Naive thymus-derived CD4-positive, alpha-beta T cell (primary cell): ENCODE measurements around the gene HAGH. TPM values are rescaled to one million over a fixed set of nuclear protein-coding genes. Genes with fewer than 3 reads are reported as not detected.

Experiments used
- ATAC-seq: fragments of 150-1000 bp; cut with Tn5 transposase; 2 replicates; pipeline ENCODE4 v1.10.0; 2021; ENCODE audit warnings: mild to moderate bottlenecking, moderate library complexity
- CTCF ChIA-PET: fragments of 350-600 bp; sonication (Branson Sonifier 250); formaldehyde crosslinking; loops from one replicate; lab custom pipeline; 2021; ENCODE audit warnings: antibody characterized with exemption; lab: Charles Lee
- POLR2A ChIA-PET: fragments of 350-600 bp; sonication (Branson Sonifier 250); formaldehyde crosslinking; loops from one replicate; lab custom pipeline; 2021; ENCODE audit warnings: antibody characterized with exemption, inconsistent platforms; lab: Charles Lee
- DNase-seq, 9 donors: peaks; one replicate each; pipeline versions ENCODE4 v3.0.0 to v3.0.0-alpha.2; 2020 to 2022; ENCODE audit warnings: mixed read lengths in 1 of 9
- H3K27ac ChIP-seq: one replicate; pipeline ENCODE4 v1.7.0; 2013; ENCODE audit warnings: mild to moderate bottlenecking, low read depth, low read length, moderate library complexity
- H3K27me3 ChIP-seq, 2 donors: one replicate each; pipeline ENCODE4 v1.7.0; 2013; ENCODE audit warnings: low read length in 2 of 2, mild to moderate bottlenecking in 2 of 2, moderate library complexity in 2 of 2; ENCODE audit not compliant: control insufficient read depth in 2 of 2, insufficient read depth in 2 of 2
- H3K36me3 ChIP-seq, 3 experiments: 1 replicate in 2 of 3; 2 replicates in 1 of 3; pipeline ENCODE4 v1.7.0; 2013; ENCODE audit warnings: low read length in 3 of 3, mild to moderate bottlenecking in 3 of 3, moderate library complexity in 1 of 3; ENCODE audit not compliant: insufficient read depth in 3 of 3, control insufficient read depth in 2 of 3
- H3K4me1 ChIP-seq, 2 donors: one replicate each; pipeline ENCODE4 v1.7.0; 2013; ENCODE audit warnings: low read length in 2 of 2, mild to moderate bottlenecking in 2 of 2, moderate library complexity in 1 of 2; ENCODE audit not compliant: control insufficient read depth in 2 of 2, insufficient read depth in 2 of 2
- H3K4me3 ChIP-seq: 2 replicates; pipeline ENCODE4 v1.7.0; 2013; ENCODE audit warnings: mild to moderate bottlenecking, low read length
- H3K9me3 ChIP-seq, 3 experiments: 1 replicate in 2 of 3; 2 replicates in 1 of 3; pipeline ENCODE4 v1.7.0; 2013; ENCODE audit warnings: low read length in 3 of 3; ENCODE audit not compliant: control insufficient read depth in 2 of 3
- H3K27ac Mint-ChIP-seq, 9 donors: one replicate each; pipeline ENCODE4 v1.8.0; 2020 to 2022; ENCODE audit warnings: mixed read lengths in 9 of 9, mild to moderate bottlenecking in 8 of 9, moderate library complexity in 5 of 9, inconsistent platforms in 2 of 9
- H3K27me3 Mint-ChIP-seq, 5 donors: one replicate each; pipeline ENCODE4 v1.8.0; 2021 to 2022; ENCODE audit warnings: mixed read lengths in 5 of 5, mild to moderate bottlenecking in 1 of 5
- H3K36me3 Mint-ChIP-seq, 5 donors: one replicate each; pipeline ENCODE4 v1.8.0; 2020 to 2022; ENCODE audit warnings: mixed read lengths in 5 of 5, mild to moderate bottlenecking in 3 of 5, inconsistent platforms in 1 of 5
- H3K4me1 Mint-ChIP-seq, 7 donors: one replicate each; pipeline ENCODE4 v1.8.0; 2020 to 2022; ENCODE audit warnings: mixed read lengths in 7 of 7, mild to moderate bottlenecking in 3 of 7, inconsistent platforms in 1 of 7
- H3K4me3 Mint-ChIP-seq, 10 donors: one replicate each; pipeline ENCODE4 v1.8.0; 2020 to 2022; ENCODE audit warnings: mild to moderate bottlenecking in 10 of 10, mixed read lengths in 10 of 10, moderate library complexity in 6 of 10, inconsistent platforms in 2 of 10
- H3K9me3 Mint-ChIP-seq, 11 donors: one replicate each; pipeline ENCODE4 v1.8.0; 2020 to 2022; ENCODE audit warnings: mixed read lengths in 11 of 11, mild to moderate bottlenecking in 4 of 11, inconsistent platforms in 1 of 11, moderate library complexity in 1 of 11
- intact Hi-C, 2 donors: fragments of 100-400 bp; cut with micrococcal nuclease; formaldehyde crosslinking; loops; one replicate each; pipeline ENCODE4 v1.15.1; 2023
- polyA plus RNA-seq, 2 donors: library from polyadenylated mRNA; unstranded; fragments of 300-500 nt; fragmentation: Illumina TruSeq; gene quantifications; one replicate each; pipeline ENCODE4 v1.2.3, GENCODE V29; 2021
- total RNA-seq, 6 experiments: library from RNA in 5 of 6; stranded (reverse) in 5 of 6; gene quantifications; 1 replicate in 5 of 6; 2 replicates in 1 of 6; pipeline ENCODE4 v1.2.3 and lab custom pipeline; 2021 to 2026

The HAGH gene
- total and polyA plus RNA-seq, 7 experiments from 2014 or later: 39.4 to 72.9 (median 48.9) TPM

- Histone ChIP-seq H3K4me1 (peaks cover 3 to 6% of the 10 kb centered on the region in 2 donors), H3K9me3 (no peaks in the 10 kb centered on the region), H3K36me3 (peaks cover 0 to 70% (median 0%) of the 10 kb centered on the region in 3 experiments), H3K4me3 (no peak overlapping the region), H3K27me3 (no peaks in the 10 kb centered on the region), H3K27ac (no peak overlapping the region)
- no peak for ATAC-seq
- Mint-ChIP-seq H3K27me3 (no peaks in the 10 kb centered on the region), H3K36me3 (peaks cover 0 to 4% (median 1%) of the 10 kb centered on the region in 5 donors), H3K9me3 (no peaks in the 10 kb centered on the region), H3K27ac (peak overlapping the region in 1 of 9 donors; percentile 16), H3K4me3 (no peak overlapping the region), H3K4me1 (peaks cover 0 to 8% (median 5%) of the 10 kb centered on the region in 7 donors)
- intact Hi-C loops: no loop called here
- POLR2A ChIA-PET: no interaction called here
- no peak for DNase-seq
- CTCF ChIA-PET: no interaction called here
These were observed 60.4 kb downstream of the HAGH start for GRCh38 chr16:1766231-1766630.

- Mint-ChIP-seq H3K4me1 (peaks cover 0 to 8% (median 5%) of the 10 kb centered on the region in 7 donors), H3K9me3 (no peaks in the 10 kb centered on the region), H3K4me3 (no peak overlapping the region), H3K27ac (peak overlapping the region in 1 of 9 donors; percentile 16), H3K27me3 (no peaks in the 10 kb centered on the region), H3K36me3 (peaks cover 0 to 7% (median 4%) of the 10 kb centered on the region in 5 donors)
- Histone ChIP-seq H3K36me3 (peaks cover 0 to 74% (median 0%) of the 10 kb centered on the region in 3 experiments), H3K9me3 (no peaks in the 10 kb centered on the region), H3K27ac (no peak overlapping the region), H3K27me3 (no peaks in the 10 kb centered on the region), H3K4me3 (no peak overlapping the region), H3K4me1 (peaks cover 3 to 6% of the 10 kb centered on the region in 2 donors)
- intact Hi-C loops: no loop called here
- ChIA-PET CTCF (no interaction called here), POLR2A (no interaction called here)
- ATAC-seq (no peak), DNase-seq (no peak)
These were observed 60.8 kb downstream of the HAGH start for GRCh38 chr16:1765826-1766225.

DNA sequence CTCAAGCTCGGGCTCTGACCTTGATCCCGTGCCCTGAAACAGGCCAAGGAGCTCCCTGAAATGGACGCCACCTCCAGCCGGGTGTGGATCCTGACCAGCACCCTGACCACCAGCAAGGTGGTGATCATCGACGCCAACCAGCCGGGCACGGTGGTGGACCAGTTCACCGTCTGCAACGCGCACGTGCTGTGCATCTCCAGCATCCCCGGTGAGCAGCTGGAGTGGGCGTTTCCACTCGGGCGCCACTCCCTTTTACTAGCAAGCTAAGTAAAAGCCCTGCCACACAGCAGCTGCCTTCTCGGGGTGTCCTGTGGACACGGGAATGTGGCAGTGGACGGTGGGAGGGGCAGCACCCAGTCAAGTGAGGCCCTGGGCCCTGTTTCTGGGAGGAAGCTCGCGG is 61.7 kb downstream of the HAGH start:
- Mint-ChIP-seq H3K27ac (no peak overlapping the region), H3K4me3 (no peak overlapping the region), H3K27me3 (no peaks in the 10 kb centered on the region), H3K4me1 (peaks cover 0 to 5% (median under 1%) of the 10 kb centered on the region in 7 donors), H3K9me3 (no peaks in the 10 kb centered on the region), H3K36me3 (peaks cover 0 to 11% (median 3%) of the 10 kb centered on the region in 5 donors)
- H3K36me3 ChIP-seq: peaks cover 0 to 83% (median 4%) of the 10 kb centered on the region in 3 experiments
- no peaks in the 10 kb centered on the region for H3K9me3 ChIP-seq
- H3K27me3 ChIP-seq: no peaks in the 10 kb centered on the region
- ATAC-seq (no peak), DNase-seq (no peak)
- ChIA-PET CTCF (interaction anchor here (0.8 kb wide), 1 partner anchor 59 kb away, joined by 3 read pairs; the partner anchor contains the start of gene MAPK8IP3), POLR2A (interaction anchor here (1.2 to 2.0 kb wide), 2 partner anchors 17 to 345 kb away, joined by 3 to 4 read pairs; partner anchors contain the start of genes NUBP2 and SPSB3)
- H3K27ac ChIP-seq: no peak overlapping the region
- H3K4me1 ChIP-seq: no peaks in the 10 kb centered on the region
- intact Hi-C loops: no loop called here
- no peak overlapping the region for H3K4me3 ChIP-seq

DNA sequence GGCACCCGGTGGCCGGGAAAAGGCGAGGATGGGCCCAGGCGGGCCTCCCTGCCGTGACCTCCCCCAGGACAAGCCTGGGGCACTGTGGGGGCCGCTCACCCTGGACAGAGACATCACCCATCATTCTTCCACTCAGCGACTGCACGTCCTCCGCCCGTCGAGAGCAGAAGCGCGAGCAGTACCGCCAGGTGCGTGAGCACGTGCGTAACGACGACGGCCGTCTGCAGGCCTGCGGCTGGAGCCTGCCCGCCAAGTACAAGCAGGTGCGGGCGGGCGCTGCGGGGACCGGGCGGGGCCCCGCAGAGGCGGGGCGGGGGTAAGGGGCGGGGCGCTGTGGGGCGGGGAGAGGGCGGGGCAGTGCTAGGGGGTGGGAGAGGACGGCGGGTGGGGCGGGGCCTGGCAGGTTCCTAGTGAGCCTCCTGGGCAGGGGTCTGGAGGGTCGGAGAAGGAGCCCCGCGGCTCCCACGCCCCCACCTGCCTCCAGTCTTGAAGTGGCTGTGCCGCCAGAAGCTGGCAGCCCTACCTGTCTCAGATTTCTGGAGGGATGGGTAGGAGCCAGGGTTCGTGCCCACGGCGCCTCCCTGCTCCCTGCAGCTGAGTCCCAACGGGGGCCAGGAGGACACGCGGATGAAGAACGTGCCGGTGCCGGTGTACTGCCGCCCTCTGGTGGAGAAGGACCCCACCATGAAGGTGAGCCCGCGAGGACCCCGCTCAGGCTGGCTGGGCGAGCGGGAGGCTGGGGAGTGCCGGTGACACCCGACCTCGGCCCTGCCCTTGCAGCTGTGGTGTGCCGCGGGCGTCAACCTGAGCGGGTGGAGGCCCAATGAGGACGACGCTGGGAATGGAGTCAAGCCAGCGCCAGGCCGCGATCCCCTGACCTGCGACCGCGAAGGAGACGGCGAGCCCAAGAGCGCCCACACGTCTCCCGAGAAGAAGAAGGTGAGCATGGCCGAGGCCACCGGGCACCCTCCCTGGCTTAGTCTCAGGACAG is 62.8 kb downstream of the HAGH start:
- no peak for DNase-seq
- Histone ChIP-seq H3K4me3 (no peak overlapping the region), H3K27ac (no peak overlapping the region), H3K9me3 (no peaks in the 10 kb centered on the region), H3K36me3 (peaks cover 0 to 91% (median 4%) of the 10 kb centered on the region in 3 experiments), H3K27me3 (no peaks in the 10 kb centered on the region), H3K4me1 (no peaks in the 10 kb centered on the region)
- no peaks in the 10 kb centered on the region for H3K9me3 Mint-ChIP-seq
- no peaks in the 10 kb centered on the region for H3K27me3 Mint-ChIP-seq
- H3K36me3 Mint-ChIP-seq: peaks cover 0 to 12% (median 3%) of the 10 kb centered on the region in 5 donors
- ATAC-seq: no peak
- peaks cover 0 to 5% (median 0%) of the 10 kb centered on the region in 7 donors for H3K4me1 Mint-ChIP-seq
- intact Hi-C loops: no loop called here
- ChIA-PET CTCF (no interaction called here), POLR2A (interaction anchor here (0.7 to 2.0 kb wide), 3 partner anchors 18 to 405 kb away, joined by 3 to 4 read pairs (median 3); partner anchors contain the start of genes NUBP2 and SPSB3)
- H3K27ac Mint-ChIP-seq: no peak overlapping the region
- no peak overlapping the region for H3K4me3 Mint-ChIP-seq

DNA sequence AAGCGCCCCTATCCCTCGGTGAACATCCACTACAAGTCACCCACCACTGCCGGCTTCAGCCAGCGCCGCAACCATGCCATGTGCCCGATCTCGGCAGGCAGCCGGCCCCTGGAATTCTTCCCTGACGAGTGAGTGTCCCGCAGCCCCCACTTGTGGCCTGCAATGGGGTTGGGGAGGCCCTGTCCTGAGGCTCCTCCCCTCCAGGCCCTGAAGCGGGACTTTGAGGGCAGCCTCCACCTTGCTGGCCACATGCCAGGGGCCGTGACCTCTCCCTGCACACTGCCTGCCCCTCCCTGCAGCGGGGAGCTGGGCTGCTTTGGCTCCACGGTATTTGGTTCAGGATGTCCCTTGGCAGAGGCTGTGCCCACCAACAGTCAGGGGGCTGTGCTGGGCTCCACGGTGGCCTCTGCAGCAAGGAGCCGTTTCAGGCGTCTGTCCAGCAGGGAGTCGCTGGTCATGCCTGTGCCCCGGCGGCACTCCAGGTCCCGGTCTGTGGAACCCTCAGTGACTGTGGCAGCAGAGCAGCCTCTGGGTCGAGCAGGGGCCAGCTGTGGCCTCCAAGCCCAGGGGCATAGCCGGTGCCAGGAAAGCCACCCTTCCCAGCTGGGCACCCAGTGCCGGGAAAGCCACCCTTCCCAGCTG is 63.6 kb downstream of the HAGH start:
- no peaks in the 10 kb centered on the region for H3K9me3 ChIP-seq
- no peaks in the 10 kb centered on the region for H3K9me3 Mint-ChIP-seq
- H3K36me3 Mint-ChIP-seq: peaks cover 0 to 14% (median 3%) of the 10 kb centered on the region in 5 donors
- peaks cover 0 to 92% (median 4%) of the 10 kb centered on the region in 3 experiments for H3K36me3 ChIP-seq
- no peak for ATAC-seq
- no peak overlapping the region for H3K4me3 Mint-ChIP-seq
- H3K4me1 Mint-ChIP-seq: peaks cover 0 to 2% (median 0%) of the 10 kb centered on the region in 7 donors
- CTCF ChIA-PET: no interaction called here
- DNase-seq: no peak
- no peak overlapping the region for H3K4me3 ChIP-seq
- no peaks in the 10 kb centered on the region for H3K4me1 ChIP-seq
- no peak overlapping the region for H3K27ac ChIP-seq
- H3K27me3 ChIP-seq: no peaks in the 10 kb centered on the region
- no peaks in the 10 kb centered on the region for H3K27me3 Mint-ChIP-seq
- POLR2A ChIA-PET: interaction anchor here (0.9 to 1.1 kb wide), 2 partner anchors 8 to 12 kb away, joined by 3 read pairs; partner anchors contain the start of gene NME3
- intact Hi-C loops: no loop called here
- no peak overlapping the region for H3K27ac Mint-ChIP-seq

DNA sequence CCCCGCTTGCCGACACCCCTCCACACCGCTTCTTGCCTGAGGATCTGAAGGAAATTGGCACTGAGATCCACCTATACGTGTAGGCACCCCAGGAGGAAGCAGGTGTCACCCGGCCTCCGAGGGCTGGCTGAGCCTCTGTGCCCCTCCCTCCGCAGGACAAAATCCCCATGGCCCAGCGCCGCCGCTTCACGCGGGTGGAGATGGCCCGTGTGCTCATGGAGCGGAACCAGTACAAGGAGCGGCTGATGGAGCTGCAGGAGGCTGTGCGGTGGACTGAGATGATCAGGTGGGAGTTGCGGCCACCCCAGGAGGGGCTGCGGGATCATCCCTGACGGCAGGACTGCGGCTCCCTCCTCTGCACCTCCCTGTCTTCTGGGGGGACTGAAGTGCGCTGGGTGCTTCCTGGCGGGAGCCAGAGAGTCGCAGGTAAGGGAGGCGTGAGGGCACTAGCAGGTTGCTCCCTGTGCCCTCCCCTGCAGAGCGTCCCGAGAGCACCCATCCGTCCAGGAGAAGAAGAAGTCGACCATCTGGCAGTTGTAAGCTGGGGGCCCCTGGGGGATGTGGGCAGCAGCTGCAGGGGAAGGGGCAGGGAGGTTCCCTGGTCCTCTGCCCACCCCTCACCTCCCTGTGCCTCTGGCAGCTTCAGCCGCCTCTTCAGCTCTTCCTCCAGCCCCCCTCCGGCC is 64.3 kb downstream of the HAGH start:
- H3K4me1 ChIP-seq: no peaks in the 10 kb centered on the region
- no peak overlapping the region for H3K4me3 ChIP-seq
- peaks cover 0 to 8% (median 4%) of the 10 kb centered on the region in 7 donors for H3K4me1 Mint-ChIP-seq
- no peaks in the 10 kb centered on the region for H3K27me3 Mint-ChIP-seq
- H3K4me3 Mint-ChIP-seq: no peak overlapping the region
- H3K9me3 ChIP-seq: no peaks in the 10 kb centered on the region
- DNase-seq (no peak), ATAC-seq (no peak)
- peaks cover 0 to 92% (median 4%) of the 10 kb centered on the region in 3 experiments for H3K36me3 ChIP-seq
- no peak overlapping the region for H3K27ac ChIP-seq
- H3K27ac Mint-ChIP-seq: no peak overlapping the region
- peaks cover 0 to 14% (median 3%) of the 10 kb centered on the region in 5 donors for H3K36me3 Mint-ChIP-seq
- ChIA-PET POLR2A (interaction anchor here (0.9 to 1.1 kb wide), 2 partner anchors 9 to 12 kb away, joined by 3 read pairs; partner anchors contain the start of gene NME3), CTCF (no interaction called here)
- intact Hi-C loops: no loop called here
- no peaks in the 10 kb centered on the region for H3K27me3 ChIP-seq
- no peaks in the 10 kb centered on the region for H3K9me3 Mint-ChIP-seq
